Activated T-cell treated with anti-CD3 and anti-CD28 coated beads, Interleukin-2, amount 50 U/mL, for 4 hours (primary cell): Measurements from ENCODE around the gene CHST11. TPM values are rescaled to one million over a fixed set of nuclear protein-coding genes. Genes with fewer than 3 reads are reported as not detected.

Experiments
- ATAC-seq, 2 donors: fragments of 200-7000 bp; cut with Tn5 transposase; one replicate each; pipeline ENCODE4 v1.10.0; 2021
- DNase-seq: peaks from one replicate; pipeline ENCODE4 v3.0.0-alpha.2; 2020
- H3K27me3 Mint-ChIP-seq: one replicate; pipeline ENCODE4 v1.8.0; 2021; ENCODE audit warnings: low read depth, mixed read lengths
- H3K36me3 Mint-ChIP-seq: one replicate; pipeline ENCODE4 v1.8.0; 2022; ENCODE audit warnings: mixed read lengths; ENCODE audit not compliant: insufficient read depth
- H3K4me1 Mint-ChIP-seq: one replicate; pipeline ENCODE4 v1.8.0; 2021; ENCODE audit warnings: low read depth, mixed read lengths
- H3K4me3 Mint-ChIP-seq: one replicate; pipeline ENCODE4 v1.8.0; 2021; ENCODE audit warnings: mild to moderate bottlenecking, moderate library complexity, mixed read lengths
- H3K9me3 Mint-ChIP-seq: one replicate; pipeline ENCODE4 v1.8.0; 2021; ENCODE audit warnings: mixed read lengths
- total RNA-seq, 3 donors: library from RNA; stranded (reverse); gene quantifications; one replicate each; pipeline ENCODE4 v1.2.1, GENCODE V29; 2021

Gene CHST11
- total RNA-seq, 3 donors from 2014 or later: 40.5 to 70.7 (median 61.7) TPM

GRCh38 chr12:104683831-104684503 lies 227.2 kb downstream of the CHST11 start:
- Mint-ChIP-seq H3K9me3 (no peaks in the 10 kb centered on the region), H3K27me3 (no peaks in the 10 kb centered on the region), H3K4me1 (peaks cover 83% of the 10 kb centered on the region), H3K36me3 (peaks cover 3% of the 10 kb centered on the region), H3K4me3 (no peak overlapping the region)
- ATAC-seq (no peak), DNase-seq (no peak)

DNA sequence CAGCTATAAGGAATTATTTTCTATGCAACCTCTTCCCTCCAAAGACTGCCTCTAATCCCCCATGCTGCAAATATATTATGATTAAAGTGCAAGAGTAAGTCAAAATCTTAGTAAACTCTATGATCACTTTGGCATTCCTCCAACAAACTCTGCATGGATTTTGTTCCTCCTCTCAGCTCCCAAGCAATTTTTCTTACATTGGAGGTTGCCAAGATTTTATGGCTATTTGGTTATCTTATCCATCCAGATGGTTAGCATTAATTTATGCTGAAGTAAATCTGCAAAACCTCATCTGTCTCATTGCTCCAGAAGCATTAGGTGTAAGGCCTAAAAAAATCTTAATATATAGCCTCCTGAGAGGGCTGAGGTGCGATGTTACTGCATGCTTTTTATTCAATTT lies 228.1 kb downstream of the CHST11 start:
- Mint-ChIP-seq H3K4me3 (no peak overlapping the region), H3K36me3 (peaks cover 3% of the 10 kb centered on the region), H3K9me3 (no peaks in the 10 kb centered on the region), H3K4me1 (peaks cover 84% of the 10 kb centered on the region), H3K27me3 (no peaks in the 10 kb centered on the region)
- ATAC-seq (no peak), DNase-seq (no peak)

DNA sequence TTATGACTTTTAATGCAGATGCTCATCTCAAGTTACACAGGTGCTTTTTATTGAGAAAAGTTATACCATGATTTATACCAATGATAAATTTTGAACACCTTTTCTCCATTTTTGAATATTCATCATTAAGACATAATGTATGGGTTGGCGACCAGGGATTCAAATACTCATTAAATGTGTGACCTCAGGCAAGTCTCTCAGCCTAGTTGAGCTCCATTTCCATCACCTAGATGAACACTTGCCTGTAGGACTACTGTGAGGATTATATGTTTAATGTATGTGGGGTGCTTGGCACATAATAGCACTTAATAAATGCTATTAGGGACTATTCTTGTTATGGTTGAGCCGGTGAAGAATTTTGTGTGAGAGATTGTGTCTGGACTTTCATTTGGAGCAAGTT lies 228.6 kb downstream of the CHST11 start:
- H3K4me1 Mint-ChIP-seq: peaks cover 83% of the 10 kb centered on the region
- ATAC-seq: no peak
- H3K4me3 Mint-ChIP-seq: no peak overlapping the region
- no peaks in the 10 kb centered on the region for H3K27me3 Mint-ChIP-seq
- H3K36me3 Mint-ChIP-seq: peaks cover 3% of the 10 kb centered on the region
- no peak for DNase-seq
- H3K9me3 Mint-ChIP-seq: no peaks in the 10 kb centered on the region

GRCh38 chr12:104686196-104686595 lies 229.4 kb downstream of the CHST11 start:
- H3K4me1 Mint-ChIP-seq: peaks cover 80% of the 10 kb centered on the region
- ATAC-seq (no peak), DNase-seq (no peak)
- no peaks in the 10 kb centered on the region for H3K9me3 Mint-ChIP-seq
- no peaks in the 10 kb centered on the region for H3K27me3 Mint-ChIP-seq
- no peak overlapping the region for H3K4me3 Mint-ChIP-seq
- H3K36me3 Mint-ChIP-seq: peaks cover 3% of the 10 kb centered on the region

DNA sequence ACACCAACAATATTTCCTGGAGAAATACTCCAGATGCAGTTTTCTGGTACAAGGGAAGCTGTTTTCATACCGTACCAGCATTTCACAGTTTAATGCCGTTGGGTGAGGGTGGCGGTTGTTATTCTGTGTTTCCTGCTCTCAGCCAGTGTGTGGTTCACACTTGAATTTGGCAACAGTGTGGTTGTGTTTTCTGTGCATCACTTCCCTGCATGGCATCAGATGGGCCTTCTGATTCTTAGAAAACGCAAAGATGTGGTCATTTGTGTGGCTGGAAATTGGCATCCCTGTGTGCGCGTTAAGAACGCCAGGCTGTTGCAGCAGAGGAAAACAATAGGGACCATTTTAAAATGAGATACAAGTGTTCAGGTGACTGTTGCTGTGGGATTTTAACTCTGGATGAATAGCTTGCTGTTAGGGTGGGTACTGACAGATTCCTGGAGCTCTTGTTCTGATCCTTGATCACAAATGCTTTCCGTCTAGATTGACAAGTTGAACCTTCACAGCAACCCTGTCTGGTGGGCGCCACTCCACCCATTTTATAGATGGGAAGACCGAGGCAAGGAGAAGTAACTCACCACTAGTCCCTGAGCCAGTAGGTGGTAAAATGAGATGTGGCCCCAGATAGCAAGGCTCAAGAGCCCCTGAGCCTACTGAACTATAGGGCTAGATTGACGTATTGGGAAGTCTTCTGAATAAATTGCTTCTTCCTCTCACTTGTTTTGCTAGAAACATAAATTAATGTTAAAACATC lies 231.2 kb downstream of the CHST11 start:
- no peaks in the 10 kb centered on the region for H3K27me3 Mint-ChIP-seq
- H3K4me1 Mint-ChIP-seq: peaks cover 76% of the 10 kb centered on the region
- H3K4me3 Mint-ChIP-seq: no peak overlapping the region
- DNase-seq: no peak
- no peaks in the 10 kb centered on the region for H3K9me3 Mint-ChIP-seq
- peak; percentile 63 to 70 for ATAC-seq
- H3K36me3 Mint-ChIP-seq: peaks cover 6% of the 10 kb centered on the region

- no peak for ATAC-seq
- peaks cover 80% of the 10 kb centered on the region for H3K4me1 Mint-ChIP-seq
Measured at GRCh38 chr12:104689635-104690034, 232.9 kb downstream of the CHST11 start.

GRCh38 chr12:104691721-104692556 lies 235.2 kb downstream of the CHST11 start:
- no peaks in the 10 kb centered on the region for H3K9me3 Mint-ChIP-seq
- ATAC-seq (no peak), DNase-seq (no peak)
- peaks cover 82% of the 10 kb centered on the region for H3K4me1 Mint-ChIP-seq
- peaks cover 10% of the 10 kb centered on the region for H3K36me3 Mint-ChIP-seq
- H3K4me3 Mint-ChIP-seq: no peak overlapping the region
- no peaks in the 10 kb centered on the region for H3K27me3 Mint-ChIP-seq

More at GRCh38 chr12:104689635-104690034, 232.9 kb downstream of the CHST11 start:
- Mint-ChIP-seq H3K36me3 (peaks cover 10% of the 10 kb centered on the region), H3K4me3 (no peak overlapping the region), H3K27me3 (no peaks in the 10 kb centered on the region), H3K9me3 (no peaks in the 10 kb centered on the region)
- DNase-seq: no peak

- peaks cover 10% of the 10 kb centered on the region for H3K36me3 Mint-ChIP-seq
- no peak for ATAC-seq
- H3K4me3 Mint-ChIP-seq: no peak overlapping the region
- no peaks in the 10 kb centered on the region for H3K9me3 Mint-ChIP-seq
- peaks cover 81% of the 10 kb centered on the region for H3K4me1 Mint-ChIP-seq
- DNase-seq: no peak
- H3K27me3 Mint-ChIP-seq: no peaks in the 10 kb centered on the region
Measured at GRCh38 chr12:104692557-104693218, 235.9 kb downstream of the CHST11 start.

DNA sequence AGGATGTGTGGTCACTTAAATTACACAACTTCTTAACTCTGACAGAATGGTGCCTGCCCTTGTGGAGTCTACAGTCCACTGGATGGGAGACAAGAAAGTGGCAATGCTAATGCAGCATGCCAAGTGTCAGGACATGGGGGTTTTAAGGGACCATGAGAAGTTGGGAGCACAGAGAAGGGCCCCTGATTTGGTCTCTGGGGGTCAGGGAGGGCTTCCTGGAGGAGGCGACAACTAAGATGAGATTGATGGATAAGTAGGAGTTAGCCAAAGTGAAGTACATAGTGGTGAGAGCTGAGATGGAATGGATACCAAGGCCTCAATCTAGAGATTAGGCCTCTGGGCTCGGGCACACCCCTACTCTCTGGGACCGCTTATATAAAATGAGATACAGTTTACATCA lies 236.7 kb downstream of the CHST11 start:
- peaks cover 10% of the 10 kb centered on the region for H3K36me3 Mint-ChIP-seq
- H3K4me1 Mint-ChIP-seq: peaks cover 81% of the 10 kb centered on the region
- no peaks in the 10 kb centered on the region for H3K9me3 Mint-ChIP-seq
- no peaks in the 10 kb centered on the region for H3K27me3 Mint-ChIP-seq
- no peak for DNase-seq
- no peak for ATAC-seq
- H3K4me3 Mint-ChIP-seq: no peak overlapping the region

- no peaks in the 10 kb centered on the region for H3K27me3 Mint-ChIP-seq
- DNase-seq: no peak
- no peaks in the 10 kb centered on the region for H3K9me3 Mint-ChIP-seq
- peaks cover 7% of the 10 kb centered on the region for H3K36me3 Mint-ChIP-seq
- no peak for ATAC-seq
- no peak overlapping the region for H3K4me3 Mint-ChIP-seq
- peaks cover 77% of the 10 kb centered on the region for H3K4me1 Mint-ChIP-seq
Measured at GRCh38 chr12:104694161-104694560, 237.4 kb downstream of the CHST11 start.

GRCh38 chr12:104694711-104695110 lies 238.0 kb downstream of the CHST11 start:
- no peaks in the 10 kb centered on the region for H3K27me3 Mint-ChIP-seq
- no peak overlapping the region for H3K4me3 Mint-ChIP-seq
- H3K4me1 Mint-ChIP-seq: peaks cover 78% of the 10 kb centered on the region
- H3K36me3 Mint-ChIP-seq: peaks cover 9% of the 10 kb centered on the region
- DNase-seq: no peak
- no peak for ATAC-seq
- no peaks in the 10 kb centered on the region for H3K9me3 Mint-ChIP-seq

- Mint-ChIP-seq H3K9me3 (no peaks in the 10 kb centered on the region), H3K36me3 (peaks cover 9% of the 10 kb centered on the region), H3K27me3 (no peaks in the 10 kb centered on the region), H3K4me3 (peak overlapping the region; percentile 37), H3K4me1 (peaks cover 75% of the 10 kb centered on the region)
- DNase-seq (peak; percentile 71), ATAC-seq (peak; percentile 92 to 93)
Measured at GRCh38 chr12:104695453-104696148, 238.9 kb downstream of the CHST11 start.

DNA sequence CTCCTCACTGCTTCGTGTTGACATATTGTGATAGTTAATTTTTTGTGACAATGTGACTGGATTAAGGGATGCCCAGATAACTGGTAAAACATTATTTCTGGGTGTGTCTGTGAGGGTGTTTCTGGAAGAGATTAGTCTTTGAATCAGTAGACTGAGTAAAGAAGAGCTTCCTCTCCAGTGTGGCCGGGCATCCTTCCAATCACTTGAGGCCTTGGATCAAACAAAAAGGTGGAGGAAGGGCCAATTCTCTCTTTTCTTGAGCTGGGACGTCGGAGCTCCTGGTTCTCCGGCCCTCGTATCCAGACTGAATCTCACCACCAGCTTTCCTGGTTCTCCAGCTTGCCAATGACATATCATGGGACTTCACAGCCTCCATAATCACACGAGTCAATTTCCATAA lies 240.4 kb downstream of the CHST11 start:
- ATAC-seq (no peak), DNase-seq (no peak)
- Mint-ChIP-seq H3K9me3 (no peaks in the 10 kb centered on the region), H3K4me1 (peaks cover 63% of the 10 kb centered on the region), H3K27me3 (no peaks in the 10 kb centered on the region), H3K36me3 (peaks cover 7% of the 10 kb centered on the region), H3K4me3 (no peak overlapping the region)
